ENCODE results near the gene MX2. TPM values are rescaled to one million over a fixed set of nuclear protein-coding genes. Genes with fewer than 3 reads are reported as not detected.
"Not testable (repeated sequence)": the region's sequence is repeated elsewhere in the genome, so short reads cannot be mapped to it uniquely, and the experiment has no call there.

MX2 gene
- total and polyA plus RNA-seq, 2 donors (not counting 3 experiments of a cell fraction or from before 2014, with no cell fraction given) = 0.01 TPM; not detected in 1

- TF ChIP-seq CTCF (IDR thresholded peaks at IDR 0.05; ENCODE audit: extremely low read depth in 1 of 2, insufficient read depth in 1 of 2, low read depth in 1 of 2, low read length in 2 of 2) (no peak), JUN (IDR thresholded peaks at IDR 0.05; ENCODE audit: borderline replicate concordance, insufficient read depth, insufficient read length, low read depth) (no peak), POLR2AphosphoS5 (IDR thresholded peaks at IDR 0.05; ENCODE audit: insufficient read depth, low read depth, low read length) (no peak)
- Histone ChIP-seq H3K27ac (ENCODE audit: insufficient read depth, low read depth, low read length) (no peak overlapping the region), H4K20me1 (replicated peaks; ENCODE audit: control insufficient read depth, extremely low read depth, insufficient read depth, low read length) (no peaks in the 10 kb centered on the region), H3K9ac (replicated peaks; ENCODE audit: extremely low read depth, insufficient read depth, low read length) (no peak overlapping the region), H3K36me3 (ENCODE audit: control insufficient read depth in 2 of 2, extremely low read depth in 1 of 2, insufficient read depth in 2 of 2, low read length in 2 of 2) (no peaks in the 10 kb centered on the region), H3K79me2 (ENCODE audit: control insufficient read depth, insufficient read depth, low read length) (no peaks in the 10 kb centered on the region), H3K4me1 (ENCODE audit: control insufficient read depth, extremely low read depth, insufficient read depth, low read length) (no peaks in the 10 kb centered on the region), H3K9me1 (replicated peaks; ENCODE audit: control insufficient read depth, extremely low read depth, insufficient read depth, low read length) (no peaks in the 10 kb centered on the region), H3K27me3 (ENCODE audit: control insufficient read depth in 2 of 2, insufficient read depth in 2 of 2, low read length in 2 of 2) (no peaks in the 10 kb centered on the region), H3K4me2 (ENCODE audit: insufficient read depth, low read length) (no peak overlapping the region), H2AFZ (ENCODE audit: low read depth, low read length) (no peak overlapping the region), H3K4me3 (replicated peaks in 1 of 3; ENCODE audit: insufficient read depth in 1 of 3, low read depth in 1 of 3, low read length in 3 of 3) (no peak overlapping the region), H3K9me3 (replicated peaks; ENCODE audit: control insufficient read depth, insufficient read depth, low read length) (no peaks in the 10 kb centered on the region)
- no peak for FAIRE-seq
- dilution Hi-C loops (cut with MboI; ENCODE audit: extremely low pct_ligation_motif_present, low sequenced_read_pairs) = no loop called here
- ChIA-PET CTCF (no interaction called here), POLR2A (no interaction called here)
- DNase-seq (ENCODE audit: low read depth, low spot score) = no peak
- BruUV-seq (replicated peaks) = no TSS peak
- intact Hi-C loops (cut with micrococcal nuclease) = no loop called here
These were observed 2.5 kb upstream of the MX2 start for GRCh38 chr21:41359286-41359685.

- H3K36me3 ChIP-seq (ENCODE audit: control insufficient read depth in 2 of 2, extremely low read depth in 1 of 2, insufficient read depth in 2 of 2, low read length in 2 of 2); H3K79me2 ChIP-seq (ENCODE audit: control insufficient read depth, insufficient read depth, low read length); BruUV-seq (replicated peaks); H3K9me3 ChIP-seq (replicated peaks; ENCODE audit: control insufficient read depth, insufficient read depth, low read length); H3K4me1 ChIP-seq (ENCODE audit: control insufficient read depth, extremely low read depth, insufficient read depth, low read length); H3K27me3 ChIP-seq (ENCODE audit: control insufficient read depth in 2 of 2, insufficient read depth in 2 of 2, low read length in 2 of 2); DNase-seq (ENCODE audit: low read depth, low spot score); intact Hi-C loops (cut with micrococcal nuclease); H2AFZ ChIP-seq (ENCODE audit: low read depth, low read length); H3K27ac ChIP-seq (ENCODE audit: insufficient read depth, low read depth, low read length); FAIRE-seq; dilution Hi-C loops (cut with MboI; ENCODE audit: extremely low pct_ligation_motif_present, low sequenced_read_pairs); POLR2A ChIA-PET; H4K20me1 ChIP-seq (replicated peaks; ENCODE audit: control insufficient read depth, extremely low read depth, insufficient read depth, low read length); H3K9ac ChIP-seq (replicated peaks; ENCODE audit: extremely low read depth, insufficient read depth, low read length); H3K4me2 ChIP-seq (ENCODE audit: insufficient read depth, low read length); H3K4me3 ChIP-seq (replicated peaks in 1 of 3; ENCODE audit: insufficient read depth in 1 of 3, low read depth in 1 of 3, low read length in 3 of 3); H3K9me1 ChIP-seq (replicated peaks; ENCODE audit: control insufficient read depth, extremely low read depth, insufficient read depth, low read length): not testable (repeated sequence)
- CTCF ChIA-PET = interaction anchor here (0.7 kb wide), 1 partner anchor 76 kb away, joined by 3 read pairs; no protein-coding TSS in a partner anchor
These were observed 2.1 kb upstream of the MX2 start for GRCh38 chr21:41359754-41360071.

All from endothelial cell of umbilical vein (primary cell).